Coronary artery (tissue), 2 donors: ENCODE data around the gene HELZ.

Experiments
- DNase-seq: peaks from one replicate; pipeline ENCODE4 v3.0.0-alpha.2; 2017; ENCODE audit warnings: low spot score
- H3K27ac ChIP-seq, 2 donors: fragments of 200-600 bp; sonication (generic); one replicate each; pipeline ENCODE4 v1.5.1; 2016 to 2019
- H3K4me3 ChIP-seq: fragments of 200-600 bp; sonication (generic); 2 replicates; pipeline ENCODE4 v1.5.1; 2016; ENCODE audit warnings: mild to moderate bottlenecking, moderate library complexity
- CTCF ChIP-seq: fragments of 200-600 bp; sonication (generic); IDR thresholded peaks from one replicate; pipeline ENCODE4 v1.5.1; 2019; ENCODE audit warnings: antibody characterized with exemption

HELZ gene

GRCh38 chr17:67035131-67036083 is 209.6 kb downstream of the HELZ start:
- no peak for DNase-seq
- H3K27ac ChIP-seq, result no peak overlapping the region
- no peak overlapping the region for H3K4me3 ChIP-seq
- no peak for TF ChIP-seq CTCF

- DNase-seq, result no peak
- Histone ChIP-seq H3K4me3 (no peak overlapping the region), H3K27ac (no peak overlapping the region)
- no peak for TF ChIP-seq CTCF
Observed at GRCh38 chr17:67033613-67034012, 211.4 kb downstream of the HELZ start.

- Histone ChIP-seq H3K27ac (no peak overlapping the region), H3K4me3 (no peak overlapping the region)
- DNase-seq, result no peak
- TF ChIP-seq CTCF, result no peak
Observed at GRCh38 chr17:67032985-67033384, 212.0 kb downstream of the HELZ start.

GRCh38 chr17:67032382-67032781 is 212.6 kb downstream of the HELZ start:
- H3K27ac ChIP-seq, result no peak overlapping the region
- no peak for DNase-seq
- H3K4me3 ChIP-seq, result no peak overlapping the region
- no peak for TF ChIP-seq CTCF

- H3K4me3 ChIP-seq, result no peak overlapping the region
- no peak for DNase-seq
- TF ChIP-seq CTCF, result no peak
Observed at GRCh38 chr17:67030641-67031040, 214.4 kb downstream of the HELZ start.

GRCh38 chr17:67027031-67027628 is 217.9 kb downstream of the HELZ start:
- no peak for TF ChIP-seq CTCF
- no peak for DNase-seq
- Histone ChIP-seq H3K4me3 (no peak overlapping the region), H3K27ac (no peak overlapping the region)

More at GRCh38 chr17:67030641-67031040, 214.4 kb downstream of the HELZ start:
- no peak overlapping the region for H3K27ac ChIP-seq
